Fibroblast of skin of scalp (primary cell): ENCODE measurements around the gene RPS27L.
"Not testable (repeated sequence)": the region's sequence is repeated elsewhere in the genome, so short reads cannot be mapped to it uniquely, and the experiment has no call there.

Experiments used
- DNase-seq: peaks from one replicate; pipeline ENCODE4 v3.0.0-alpha.2; 2013

The RPS27L gene

DNA sequence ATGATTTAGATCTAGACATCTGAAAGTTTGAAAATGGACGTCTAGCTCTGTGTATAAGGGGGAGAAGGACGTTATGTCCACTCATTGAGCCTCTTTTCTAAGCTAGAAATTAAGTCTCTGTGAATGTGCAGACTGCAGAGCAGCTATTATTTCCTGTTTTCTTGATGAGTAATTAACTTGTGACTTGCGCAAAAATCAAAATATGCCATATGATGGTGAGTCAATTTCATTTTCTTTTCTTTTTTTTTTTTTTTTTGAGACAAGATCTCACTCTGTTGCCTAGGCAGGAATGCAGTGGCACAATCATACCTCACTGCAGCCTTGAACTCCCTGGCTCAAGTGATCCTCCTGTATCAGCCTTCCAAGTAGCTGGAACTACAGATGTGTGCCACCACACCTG is 21.5 kb downstream of the RPS27L start:
- DNase-seq = peak; percentile 75

DNA sequence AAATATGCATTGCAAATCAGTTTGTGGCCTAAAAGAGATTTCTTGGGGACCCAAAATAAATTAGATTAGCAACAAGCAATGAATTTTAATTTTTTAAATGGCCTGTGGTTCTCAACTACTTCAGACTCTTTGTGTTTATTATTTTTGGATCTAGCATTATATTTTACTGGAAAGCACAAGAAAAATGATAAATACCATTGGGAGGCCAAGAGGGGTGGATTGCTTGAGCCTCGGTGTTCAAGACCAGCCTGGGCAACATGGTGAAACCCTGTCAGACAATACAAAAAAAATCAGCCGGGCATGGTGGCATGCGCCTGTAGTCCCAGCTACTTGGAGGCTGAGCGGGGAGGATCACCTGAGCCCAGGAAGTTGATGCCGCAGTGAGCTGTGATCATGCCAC is 22.0 kb downstream of the RPS27L start:
- no peak for DNase-seq

DNA sequence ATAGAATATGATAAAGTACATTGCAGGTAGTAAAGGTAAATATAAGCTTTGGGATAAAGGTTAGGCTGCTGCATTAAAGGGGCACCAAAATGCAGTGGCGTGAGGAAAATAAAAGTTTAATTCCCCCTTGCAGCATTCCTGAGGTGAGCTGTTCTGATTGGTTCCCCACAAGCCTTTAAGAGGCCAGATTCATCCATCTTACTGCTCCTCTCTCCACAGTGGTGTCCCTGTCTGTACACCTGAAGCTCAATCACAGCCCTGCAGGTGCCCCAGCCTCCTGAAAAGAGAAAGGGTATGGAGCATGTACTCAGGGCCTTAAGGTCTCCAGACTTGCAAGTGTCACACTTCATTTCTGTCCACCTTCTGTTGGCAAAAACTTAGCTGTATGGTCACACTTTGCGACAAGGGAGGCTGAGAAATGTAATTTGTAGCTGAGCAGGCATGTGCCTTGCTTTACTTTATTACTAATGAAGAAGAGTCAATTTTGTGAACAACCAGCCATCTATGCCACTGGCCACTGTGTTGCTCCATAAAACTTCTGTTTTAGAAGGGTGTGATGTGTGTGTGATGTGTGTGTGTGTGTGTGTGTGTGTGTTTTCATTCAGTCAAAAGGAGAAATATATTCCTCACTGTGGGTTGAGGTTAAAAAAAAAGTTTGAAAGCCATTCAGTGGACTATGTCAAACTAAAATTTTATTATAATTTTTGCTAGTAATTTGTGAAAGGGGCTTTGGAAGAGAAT is 22.9 kb downstream of the RPS27L start:
- DNase-seq = no peak

DNA sequence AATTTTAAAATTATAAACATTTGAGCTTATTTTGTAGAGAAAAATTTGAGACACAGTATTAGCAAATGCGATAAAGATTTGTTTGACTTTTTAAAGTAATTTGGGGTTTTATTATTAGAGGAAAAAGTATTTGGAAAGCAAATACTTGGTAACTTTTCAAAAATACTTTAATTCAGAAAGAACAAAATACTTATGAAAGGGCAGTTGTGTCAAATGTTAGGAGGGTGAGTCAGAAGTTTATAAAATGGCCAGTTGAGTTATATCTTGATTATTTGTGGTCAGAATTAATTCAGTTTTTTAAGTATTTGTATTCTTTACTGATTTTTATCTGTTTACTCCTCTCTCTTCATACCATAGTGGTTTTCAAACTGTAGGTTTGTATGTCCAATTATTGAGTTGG is 23.5 kb downstream of the RPS27L start:
- peak; percentile 36 for DNase-seq

DNA sequence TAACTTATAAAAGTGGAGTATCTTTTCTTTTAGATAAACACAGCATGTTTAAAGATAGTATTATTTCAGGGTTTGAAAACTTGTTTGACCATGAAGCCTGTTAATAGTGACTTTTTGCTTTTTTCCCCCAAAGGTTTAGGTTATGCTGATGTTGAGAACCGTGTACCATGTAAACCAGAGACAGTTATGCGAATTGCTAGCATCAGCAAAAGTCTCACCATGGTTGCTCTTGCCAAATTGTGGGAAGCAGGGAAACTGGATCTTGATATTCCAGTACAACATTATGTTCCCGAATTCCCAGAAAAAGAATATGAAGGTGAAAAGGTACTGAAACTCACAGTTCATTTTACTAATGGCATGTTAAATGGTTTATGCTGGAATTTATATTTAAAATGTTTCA is 30.6 kb downstream of the RPS27L start:
- DNase-seq = no peak

DNA sequence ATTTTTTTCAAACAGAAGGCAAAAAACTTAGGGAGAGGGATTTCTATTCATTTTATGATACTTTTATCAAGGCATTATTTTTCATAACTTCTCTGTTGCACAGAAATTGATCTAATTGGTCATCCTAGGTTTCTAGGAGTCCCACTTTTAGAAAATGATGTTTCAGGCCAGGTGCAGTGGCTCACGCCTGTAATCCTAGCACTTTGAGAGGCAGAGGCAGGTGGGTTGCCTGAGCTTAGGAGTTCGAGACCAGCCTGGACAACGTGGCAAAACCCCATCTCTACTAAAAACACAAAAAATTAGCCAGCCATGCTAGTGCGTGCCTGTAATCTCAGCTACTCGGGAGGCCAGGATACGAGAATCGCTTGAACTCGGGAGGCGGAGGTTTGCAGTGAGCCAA is 32.8 kb downstream of the RPS27L start:
- no peak for DNase-seq

DNA sequence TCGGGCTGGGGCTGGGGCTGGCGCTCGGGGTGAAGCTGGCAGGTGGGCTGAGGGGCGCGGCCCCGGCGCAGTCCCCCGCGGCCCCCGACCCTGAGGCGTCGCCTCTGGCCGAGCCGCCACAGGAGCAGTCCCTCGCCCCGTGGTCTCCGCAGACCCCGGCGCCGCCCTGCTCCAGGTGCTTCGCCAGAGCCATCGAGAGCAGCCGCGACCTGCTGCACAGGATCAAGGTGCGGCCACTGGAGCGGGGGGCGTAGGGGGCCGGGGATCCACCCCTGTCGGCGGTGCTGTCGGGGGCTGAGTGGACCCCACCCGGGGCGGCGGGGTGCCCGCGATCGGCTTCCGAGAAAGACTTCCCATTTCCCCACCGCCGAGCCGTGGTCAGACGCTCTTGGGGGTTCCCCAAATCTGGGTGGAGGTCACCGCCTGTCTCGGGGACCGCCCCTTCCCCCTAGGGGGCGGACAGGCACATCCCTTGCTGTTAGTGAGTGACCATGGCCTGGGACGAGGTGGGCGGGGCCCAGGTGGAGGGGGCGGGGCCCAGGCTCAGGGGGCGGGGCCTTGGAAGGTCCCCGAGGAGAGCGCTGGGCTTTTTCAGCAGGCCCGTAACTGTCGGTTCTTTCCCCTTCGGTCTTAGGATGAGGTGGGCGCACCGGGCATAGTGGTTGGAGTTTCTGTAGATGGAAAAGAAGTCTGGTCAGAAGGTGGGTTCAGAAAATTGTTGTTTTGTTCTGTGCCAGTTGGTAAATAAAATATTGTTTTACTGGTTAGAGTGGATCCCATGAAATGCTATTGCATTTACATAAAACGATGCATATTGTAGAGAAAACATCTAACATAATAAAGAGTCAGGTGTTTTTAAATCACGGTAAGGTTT is 35.0 kb downstream of the RPS27L start:
- peak; percentile 73 for DNase-seq

DNA sequence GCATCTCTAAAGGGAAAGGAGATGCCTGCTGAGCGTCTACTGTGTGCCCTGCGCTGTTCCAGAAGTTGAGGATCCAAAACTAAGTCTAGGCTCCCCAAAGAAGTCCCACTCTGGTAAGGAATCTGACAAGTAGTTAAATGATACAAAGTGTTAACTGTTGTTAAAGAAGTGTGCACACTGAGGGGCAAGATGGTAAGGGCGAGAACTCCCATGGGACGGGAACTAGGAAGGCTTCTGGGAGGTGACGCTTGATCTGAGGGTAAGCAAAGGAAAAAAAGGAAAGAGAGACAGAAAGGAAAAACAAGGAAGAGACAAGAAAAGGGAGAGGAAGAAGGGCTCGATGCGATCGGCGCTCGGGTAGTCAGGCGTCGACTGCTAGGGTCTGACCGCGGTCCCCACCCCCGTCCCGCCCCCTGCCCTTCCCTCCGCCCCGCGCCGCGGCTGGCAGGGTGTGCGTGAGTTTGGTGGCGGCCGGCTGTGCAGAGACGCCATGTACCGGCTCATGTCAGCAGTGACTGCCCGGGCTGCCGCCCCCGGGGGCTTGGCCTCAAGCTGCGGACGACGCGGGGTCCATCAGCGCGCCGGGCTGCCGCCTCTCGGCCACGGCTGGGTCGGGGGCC is 35.8 kb downstream of the RPS27L start, which contains the start of gene LACTB:
TSS of gene LACTB (plus strand) at position 480 of the 620 bp plus-strand sequence. CDS start at position 491, 11 bp downstream.
- peak; percentile 93 for DNase-seq

DNA sequence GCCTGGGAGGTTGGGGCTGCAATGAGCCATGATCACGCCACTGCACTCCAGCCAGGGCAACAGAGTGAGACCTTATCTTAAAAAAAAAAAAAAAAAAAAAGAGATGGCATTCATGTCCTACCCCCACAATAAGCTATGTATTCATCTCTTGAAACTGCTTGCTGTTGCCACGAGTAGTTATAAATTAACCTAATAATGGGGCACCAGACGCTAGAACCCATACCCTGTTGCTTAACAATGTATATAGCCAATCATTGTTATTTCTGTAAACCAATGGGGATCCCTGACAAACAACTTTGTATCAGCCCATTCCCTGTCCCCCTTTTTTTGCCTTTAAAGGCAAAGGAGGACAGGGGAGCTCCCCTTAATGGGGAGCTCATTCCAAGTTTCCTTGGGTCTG is 38.4 kb downstream of the RPS27L start:
- no peak for DNase-seq

DNA sequence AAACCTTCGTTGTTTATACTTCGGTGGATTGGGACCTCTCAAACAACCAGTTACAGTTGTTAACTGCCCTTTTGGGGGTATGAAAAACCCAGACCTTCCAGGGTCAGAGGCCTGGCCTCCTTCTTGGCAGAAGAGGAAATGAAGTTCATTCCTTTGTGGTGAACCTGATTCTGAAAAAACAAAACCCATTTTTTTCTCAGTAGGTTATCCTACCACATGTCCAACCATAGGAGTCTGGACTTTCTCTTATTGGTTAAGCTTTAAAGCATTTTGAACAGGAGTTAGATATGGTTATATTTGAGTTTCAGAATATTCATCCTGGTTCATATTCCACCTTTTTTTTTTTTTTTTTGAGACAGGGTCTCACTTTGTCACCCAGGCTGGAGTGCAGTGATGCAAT is 42.8 kb downstream of the RPS27L start:
- peak; percentile 19 for DNase-seq

DNA sequence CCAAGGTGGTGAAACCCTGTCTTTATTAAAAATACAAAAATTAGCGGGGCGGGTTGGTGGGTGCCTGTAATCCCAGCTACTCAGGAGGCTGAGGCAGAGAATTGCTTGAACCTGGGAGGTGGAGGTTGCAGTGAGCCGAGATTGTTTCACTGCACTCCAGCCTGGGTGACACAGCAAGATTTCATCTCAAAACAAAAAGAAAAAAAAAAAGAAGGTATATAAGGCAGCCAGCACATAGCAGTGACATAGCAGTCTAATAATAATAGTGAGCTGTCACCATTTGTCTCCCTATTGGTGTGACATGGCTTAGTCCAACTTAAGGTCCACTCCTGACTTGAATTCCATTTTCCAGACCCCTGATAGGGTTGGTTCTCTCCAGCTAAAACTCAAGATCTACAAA is 44.4 kb downstream of the RPS27L start:
- peak; percentile 26 for DNase-seq

DNA sequence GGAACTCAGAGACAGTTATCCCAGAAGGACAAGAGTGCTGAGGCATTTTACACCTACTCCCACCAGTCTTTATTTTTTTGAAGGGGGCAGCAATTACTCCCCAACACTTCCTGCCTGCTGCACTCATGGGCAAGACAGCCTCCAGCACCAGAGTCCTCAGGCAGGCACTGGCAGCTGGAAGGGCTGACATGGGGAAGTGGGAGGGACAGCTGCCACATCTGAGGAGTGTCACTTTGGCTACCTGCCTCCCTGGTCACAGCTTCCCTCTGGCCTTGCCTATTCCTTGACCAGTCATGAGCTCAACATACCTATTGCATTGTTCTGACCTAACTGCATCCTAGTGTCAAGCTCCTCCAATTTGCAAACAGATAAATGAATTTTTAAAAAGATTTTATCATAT is 45.8 kb downstream of the RPS27L start:
- DNase-seq = no peak

DNA sequence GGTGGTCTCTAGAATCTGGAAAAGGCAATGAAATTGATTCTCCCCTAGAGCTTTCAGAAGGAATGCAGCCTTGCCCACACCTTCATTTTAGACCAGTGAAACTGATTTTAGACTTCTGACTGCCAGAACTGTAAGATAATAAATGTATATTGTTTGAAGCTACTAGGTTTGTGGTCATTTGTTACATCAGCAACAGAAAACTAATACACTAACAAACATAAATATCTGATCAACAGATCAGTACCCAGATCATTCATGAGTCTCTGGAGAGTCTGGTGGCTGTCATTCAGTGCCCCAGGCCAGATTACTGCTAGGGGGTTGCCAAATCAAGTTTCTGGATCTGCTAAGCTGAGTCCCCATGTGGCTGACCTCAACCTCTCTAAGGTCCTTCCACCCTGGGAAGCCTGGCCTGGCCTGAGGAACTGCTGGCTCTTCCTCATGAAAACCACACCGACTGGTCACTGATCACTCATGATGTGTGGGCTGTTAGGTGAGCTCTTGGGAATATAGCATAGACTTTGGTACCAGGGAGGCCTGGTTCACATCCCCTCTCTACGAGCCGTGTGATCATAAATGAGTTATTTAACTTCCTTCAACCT is 46.8 kb downstream of the RPS27L start:
- DNase-seq = no peak

DNA sequence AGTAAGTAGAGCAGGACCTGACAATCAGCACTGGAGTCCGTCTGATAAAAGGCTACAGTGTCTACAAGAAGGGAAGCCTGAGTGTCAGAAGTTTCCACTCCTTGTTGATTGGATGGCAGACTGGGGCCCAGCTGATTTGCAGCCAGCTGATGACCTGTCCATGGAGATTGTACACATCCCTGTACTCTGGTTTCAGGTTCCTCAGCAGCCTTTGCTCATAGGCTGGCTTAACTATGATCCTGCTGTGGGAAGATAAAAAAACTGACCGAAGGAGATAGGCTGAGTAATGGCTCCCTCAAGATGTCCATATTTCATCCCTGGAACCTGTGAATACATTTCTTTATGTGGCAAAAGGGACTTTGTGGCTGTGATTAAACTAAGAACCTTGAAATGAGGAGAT is 47.4 kb downstream of the RPS27L start:
- no peak for DNase-seq

DNA sequence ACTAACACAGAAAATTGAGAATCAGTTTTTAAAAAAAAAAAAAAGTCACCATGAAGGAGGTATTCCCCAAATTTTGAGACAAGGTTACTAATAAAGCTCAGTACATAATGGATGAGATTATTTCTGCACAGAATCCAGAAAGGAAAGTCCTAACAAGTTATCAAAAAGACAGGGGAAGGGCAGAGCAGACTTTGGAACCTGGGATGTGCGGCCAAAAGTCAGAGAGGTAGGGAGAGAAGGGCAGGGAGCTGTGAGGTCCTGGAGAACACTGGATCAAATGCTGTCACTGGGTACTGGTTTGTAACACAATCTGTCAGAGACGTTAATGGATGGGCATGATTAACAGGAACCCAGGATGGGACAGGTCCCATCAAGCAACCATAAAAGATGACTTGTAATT is 47.8 kb downstream of the RPS27L start:
- DNase-seq = no peak

DNA sequence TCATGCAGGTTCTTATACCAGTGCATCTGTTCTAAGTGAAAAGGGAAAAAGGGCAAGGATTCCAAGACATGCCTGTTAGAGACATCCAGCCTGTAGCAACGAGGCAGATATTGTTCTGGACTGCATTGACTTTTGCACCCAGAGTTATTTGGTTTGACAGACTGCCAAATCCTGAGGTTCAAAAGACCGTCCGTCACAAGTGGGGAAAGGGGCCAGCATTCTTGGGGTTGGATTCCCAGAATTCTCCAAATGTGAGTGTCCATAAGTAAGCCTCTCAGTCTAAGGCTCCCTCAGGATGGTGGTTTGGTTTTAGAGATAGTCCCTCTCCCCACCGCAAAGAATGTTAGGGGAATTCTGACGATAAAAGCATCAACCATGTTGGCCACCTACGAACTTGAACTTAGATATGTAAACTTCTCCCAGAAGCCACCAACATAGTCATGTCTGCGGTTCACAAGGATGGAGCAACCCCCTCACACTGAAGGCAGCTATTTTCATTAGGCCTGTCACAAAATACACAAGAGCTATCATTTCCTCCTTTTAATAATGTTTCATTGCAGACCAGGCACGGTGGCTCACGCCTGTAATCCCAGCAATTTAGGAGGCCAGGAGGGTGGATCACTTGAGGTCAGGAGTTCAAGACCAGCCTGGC is 49.3 kb downstream of the RPS27L start:
- DNase-seq = peak; percentile 100

DNA sequence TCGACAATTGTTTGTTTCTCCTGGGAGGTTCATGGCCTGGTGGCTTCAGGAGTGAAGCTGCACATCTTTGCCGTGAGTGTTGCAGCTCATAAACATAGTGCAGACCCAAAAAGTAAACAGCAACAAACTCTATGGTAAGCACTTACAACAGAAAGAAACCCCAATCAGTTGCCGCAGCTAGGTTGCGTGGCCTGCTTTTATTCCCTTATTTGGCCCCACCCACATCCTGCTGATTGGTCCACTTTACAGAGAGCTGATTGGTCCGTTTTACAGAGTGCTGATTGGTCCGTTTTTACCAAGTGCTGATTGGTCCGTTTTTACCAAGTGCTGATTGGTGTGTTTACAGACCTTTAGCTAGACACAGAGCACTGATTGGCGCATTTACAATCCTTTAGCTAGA is 51.9 kb downstream of the RPS27L start:
- not testable (repeated sequence) for DNase-seq

DNA sequence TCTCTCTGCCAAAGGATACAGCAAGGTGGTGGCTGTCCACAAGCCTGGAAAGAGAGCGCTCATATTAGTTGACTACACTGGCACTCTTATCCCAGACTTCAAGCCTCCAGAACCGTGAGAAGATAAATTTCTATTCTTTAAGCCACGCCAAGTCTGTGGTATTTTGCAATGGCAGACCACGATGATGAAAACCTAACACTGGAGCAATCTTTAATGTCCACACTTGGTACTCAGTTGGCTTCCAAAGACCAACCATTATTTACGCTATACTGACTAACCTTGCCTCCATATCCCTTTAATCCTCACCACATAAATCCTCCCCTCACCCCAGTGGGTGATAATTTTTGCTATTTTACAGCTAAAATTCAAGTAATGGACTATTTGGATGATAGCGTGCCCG is 52.5 kb downstream of the RPS27L start:
- peak; percentile 73 for DNase-seq

DNA sequence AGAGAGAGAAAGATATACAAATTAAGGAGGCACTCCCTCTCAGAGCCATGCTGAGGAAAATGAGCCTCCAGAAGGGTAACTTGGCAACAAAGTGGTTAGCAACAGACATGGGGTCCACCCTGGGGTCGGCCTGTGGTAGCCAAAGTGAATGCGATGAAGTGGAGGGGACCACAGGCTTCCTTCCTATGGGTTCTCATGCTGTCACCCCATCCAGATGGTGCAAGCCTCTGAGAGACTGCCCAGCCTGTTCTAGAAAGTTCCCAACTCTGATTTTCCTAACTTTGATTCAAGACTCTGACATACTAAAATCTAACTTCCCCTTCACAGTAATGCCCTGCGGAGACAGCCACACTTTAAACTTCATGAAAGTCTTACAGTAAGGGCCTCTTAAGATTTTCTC is 53.9 kb downstream of the RPS27L start:
- DNase-seq = no peak

DNA sequence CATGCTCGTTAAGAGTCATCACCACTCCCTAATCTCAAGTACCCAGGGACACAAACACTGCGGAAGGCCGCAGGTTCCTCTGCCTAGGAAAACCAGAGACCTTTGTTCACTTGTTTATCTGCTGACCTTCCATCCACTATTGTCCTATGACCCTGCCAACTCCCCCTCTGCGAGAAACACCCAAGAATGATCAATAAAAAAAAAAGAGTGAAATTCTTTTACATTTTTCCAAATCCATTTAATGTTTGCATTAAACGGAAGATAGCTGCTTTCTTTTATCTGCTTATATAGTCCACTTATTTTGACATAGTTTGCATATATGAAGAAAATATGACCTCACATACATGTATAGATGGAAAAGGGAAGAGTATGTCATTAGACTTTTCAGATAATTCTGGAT is 57.7 kb downstream of the RPS27L start:
- DNase-seq = not testable (repeated sequence)

DNA sequence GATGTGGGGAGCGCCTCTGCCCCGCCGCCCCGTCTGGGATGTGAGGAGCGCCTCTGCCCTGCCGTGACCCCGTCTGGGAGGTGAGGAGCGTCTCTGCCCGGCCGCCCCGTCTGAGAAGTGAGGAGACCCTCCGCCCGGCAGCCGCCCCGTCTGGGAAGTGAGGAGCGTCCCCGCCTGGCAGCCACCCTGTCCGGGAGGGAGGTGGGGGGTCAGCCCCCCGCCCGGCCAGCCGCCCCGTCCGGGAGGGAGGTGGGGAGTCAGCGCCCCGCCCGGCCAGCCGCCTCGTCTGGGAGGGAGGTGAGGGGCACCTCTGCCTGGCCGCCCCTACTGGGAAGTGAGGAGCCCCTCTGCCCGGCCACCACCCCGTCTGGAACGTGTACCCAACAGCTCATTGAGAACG is 58.4 kb downstream of the RPS27L start:
- not testable (repeated sequence) for DNase-seq
